WTC11 (cell line): ENCODE measurements around the gene ZDHHC18. TPM values are rescaled to one million over a fixed set of nuclear protein-coding genes. Genes with fewer than 3 reads are reported as not detected.
A peak's percentile ranks its signal among the peaks of the same experiment; 100 is the strongest.

ENCODE experiments used
- CBFB ChIP-seq: sonication (generic); formaldehyde crosslinking; IDR thresholded peaks from 2 replicates; pipeline ENCODE4 v1.8.1; 2022; ENCODE audit warnings: mild to moderate bottlenecking, low read depth, missing genetic modification reagents
- E2F1 ChIP-seq: sonication (generic); formaldehyde crosslinking; IDR thresholded peaks from 2 replicates; pipeline ENCODE4 v1.8.0; 2022; ENCODE audit warnings: mild to moderate bottlenecking, missing genetic modification reagents
- ETV6 ChIP-seq: sonication (generic); formaldehyde crosslinking; IDR thresholded peaks from 2 replicates; pipeline ENCODE4 v1.8.1; 2022; ENCODE audit warnings: mild to moderate bottlenecking, missing genetic modification reagents
- FOXP1 ChIP-seq: sonication (generic); formaldehyde crosslinking; IDR thresholded peaks from 2 replicates; pipeline ENCODE4 v1.8.0; 2022; ENCODE audit warnings: missing genetic modification reagents, mild to moderate bottlenecking, moderate library complexity, borderline replicate concordance
- FOXP4 ChIP-seq: sonication (generic); formaldehyde crosslinking; IDR thresholded peaks from 2 replicates; pipeline ENCODE4 v1.8.0; 2022; ENCODE audit warnings: mild to moderate bottlenecking, missing genetic modification reagents
- GTF2I ChIP-seq: fragments of 250-450 bp; sonication (Bioruptor Pico); conservative IDR thresholded peaks from 2 replicates; pipeline ENCODE4 v1.4.0; 2021; ENCODE audit warnings: mild to moderate bottlenecking
- KAT7 ChIP-seq: sonication (generic); formaldehyde crosslinking; IDR thresholded peaks from 2 replicates; pipeline ENCODE4 v1.8.1; 2023; ENCODE audit warnings: missing genetic modification reagents, mild to moderate bottlenecking, borderline replicate concordance
- MAX ChIP-seq: sonication (generic); formaldehyde crosslinking; IDR thresholded peaks from 2 replicates; pipeline ENCODE4 v1.8.0; 2022; ENCODE audit warnings: mild to moderate bottlenecking, missing genetic modification reagents
- NFYB ChIP-seq: sonication (generic); formaldehyde crosslinking; conservative IDR thresholded peaks from 2 replicates; pipeline ENCODE4 v1.8.0; 2022; ENCODE audit warnings: low read depth, missing genetic modification reagents
- NR1H2 ChIP-seq: sonication (generic); formaldehyde crosslinking; IDR thresholded peaks from 2 replicates; pipeline ENCODE4 v1.9.0; 2021; ENCODE audit warnings: mild to moderate bottlenecking, moderate library complexity, missing genetic modification reagents
- SMAD3 ChIP-seq: sonication (generic); formaldehyde crosslinking; IDR thresholded peaks from 2 replicates; pipeline ENCODE4 v1.8.0; 2022; ENCODE audit warnings: missing genetic modification reagents, mild to moderate bottlenecking, borderline replicate concordance
- STAT6 ChIP-seq: sonication (generic); formaldehyde crosslinking; conservative IDR thresholded peaks from 2 replicates; pipeline ENCODE4 v1.8.1; 2023; ENCODE audit warnings: mild to moderate bottlenecking, low read depth, missing genetic modification reagents, moderate library complexity
- USF2 ChIP-seq: sonication (generic); formaldehyde crosslinking; IDR thresholded peaks from 2 replicates; pipeline ENCODE4 v1.8.1; 2023; ENCODE audit warnings: mild to moderate bottlenecking, missing genetic modification reagents, moderate library complexity
- ZNF232 ChIP-seq: sonication (generic); formaldehyde crosslinking; IDR thresholded peaks from 2 replicates; pipeline ENCODE4 v1.8.0; 2022; ENCODE audit warnings: mild to moderate bottlenecking, missing genetic modification reagents
- ZNF317 ChIP-seq: sonication (generic); formaldehyde crosslinking; IDR thresholded peaks from 2 replicates; pipeline ENCODE4 v1.8.1; 2023; ENCODE audit warnings: low read depth, mild to moderate bottlenecking, moderate library complexity, missing genetic modification reagents, borderline replicate concordance
- total RNA-seq: library from RNA; stranded (reverse); gene quantifications from 3 replicates; pipeline ENCODE4 v1.2.3, GENCODE V29; 2021
- TF ChIP-seq, protein P1 (sequence below): sonication (generic); formaldehyde crosslinking; IDR thresholded peaks from 2 replicates; pipeline ENCODE4 v1.8.1; 2023; ENCODE audit warnings: mild to moderate bottlenecking, moderate library complexity, missing genetic modification reagents
- TF ChIP-seq, protein P2 (sequence below): sonication (generic); formaldehyde crosslinking; IDR thresholded peaks from 2 replicates; pipeline ENCODE4 v1.8.1; 2023; ENCODE audit warnings: mild to moderate bottlenecking, missing genetic modification reagents, borderline replicate concordance
- TF ChIP-seq, protein P3 (sequence below): sonication (generic); formaldehyde crosslinking; conservative IDR thresholded peaks from 2 replicates; pipeline ENCODE4 v1.8.1; 2022; ENCODE audit warnings: mild to moderate bottlenecking, missing genetic modification reagents
- TF ChIP-seq, protein P4 (sequence below): fragments of 250-450 bp; sonication (Bioruptor Pico); conservative IDR thresholded peaks from 2 replicates; pipeline ENCODE4 v1.9.0; 2021; ENCODE audit warnings: mild to moderate bottlenecking

ZDHHC18 gene
- total RNA-seq, 1 experiment from 2014 or later, result 26.5 TPM

- TF ChIP-seq FOXP4 (CRISPR knock-in tag) (peak; percentile 66; the same call in 1 of the 2 replicates), ZNF232 (CRISPR knock-in tag) (peak; percentile 38; the same call in 1 of the 2 replicates), NFYB (CRISPR knock-in tag) (no peak), STAT6 (CRISPR knock-in tag) (no peak), MAX (CRISPR knock-in tag) (peak; percentile 74), GTF2I (CRISPR knock-in tag) (peak; percentile 61; the same call in 1 of the 2 replicates), NR1H2 (CRISPR knock-in tag) (no peak), SMAD3 (peak; percentile 87), E2F1 (CRISPR knock-in tag) (no peak), FOXP1 (CRISPR knock-in tag) (peak; percentile 93), KAT7 (CRISPR knock-in tag) (peak; percentile 98; the same call in 1 of the 2 replicates), CBFB (no peak), USF2 (CRISPR knock-in tag) (0 out of 2 replicates have a peak, but pooled peaks have one; percentile 14), ZNF317 (CRISPR knock-in tag) (peak; percentile 63; the same call in 1 of the 2 replicates), ETV6 (peak; percentile 69; the same call in 1 of the 2 replicates)
- TF ChIP-seq, protein P1, sequence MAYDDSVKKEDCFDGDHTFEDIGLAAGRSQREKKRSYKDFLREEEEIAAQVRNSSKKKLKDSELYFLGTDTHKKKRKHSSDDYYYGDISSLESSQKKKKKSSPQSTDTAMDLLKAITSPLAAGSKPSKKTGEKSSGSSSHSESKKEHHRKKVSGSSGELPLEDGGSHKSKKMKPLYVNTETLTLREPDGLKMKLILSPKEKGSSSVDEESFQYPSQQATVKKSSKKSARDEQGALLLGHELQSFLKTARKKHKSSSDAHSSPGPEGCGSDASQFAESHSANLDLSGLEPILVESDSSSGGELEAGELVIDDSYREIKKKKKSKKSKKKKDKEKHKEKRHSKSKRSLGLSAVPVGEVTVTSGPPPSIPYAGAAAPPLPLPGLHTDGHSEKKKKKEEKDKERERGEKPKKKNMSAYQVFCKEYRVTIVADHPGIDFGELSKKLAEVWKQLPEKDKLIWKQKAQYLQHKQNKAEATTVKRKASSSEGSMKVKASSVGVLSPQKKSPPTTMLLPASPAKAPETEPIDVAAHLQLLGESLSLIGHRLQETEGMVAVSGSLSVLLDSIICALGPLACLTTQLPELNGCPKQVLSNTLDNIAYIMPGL (CRISPR knock-in tag), result peak; percentile 98
- TF ChIP-seq, protein P2, sequence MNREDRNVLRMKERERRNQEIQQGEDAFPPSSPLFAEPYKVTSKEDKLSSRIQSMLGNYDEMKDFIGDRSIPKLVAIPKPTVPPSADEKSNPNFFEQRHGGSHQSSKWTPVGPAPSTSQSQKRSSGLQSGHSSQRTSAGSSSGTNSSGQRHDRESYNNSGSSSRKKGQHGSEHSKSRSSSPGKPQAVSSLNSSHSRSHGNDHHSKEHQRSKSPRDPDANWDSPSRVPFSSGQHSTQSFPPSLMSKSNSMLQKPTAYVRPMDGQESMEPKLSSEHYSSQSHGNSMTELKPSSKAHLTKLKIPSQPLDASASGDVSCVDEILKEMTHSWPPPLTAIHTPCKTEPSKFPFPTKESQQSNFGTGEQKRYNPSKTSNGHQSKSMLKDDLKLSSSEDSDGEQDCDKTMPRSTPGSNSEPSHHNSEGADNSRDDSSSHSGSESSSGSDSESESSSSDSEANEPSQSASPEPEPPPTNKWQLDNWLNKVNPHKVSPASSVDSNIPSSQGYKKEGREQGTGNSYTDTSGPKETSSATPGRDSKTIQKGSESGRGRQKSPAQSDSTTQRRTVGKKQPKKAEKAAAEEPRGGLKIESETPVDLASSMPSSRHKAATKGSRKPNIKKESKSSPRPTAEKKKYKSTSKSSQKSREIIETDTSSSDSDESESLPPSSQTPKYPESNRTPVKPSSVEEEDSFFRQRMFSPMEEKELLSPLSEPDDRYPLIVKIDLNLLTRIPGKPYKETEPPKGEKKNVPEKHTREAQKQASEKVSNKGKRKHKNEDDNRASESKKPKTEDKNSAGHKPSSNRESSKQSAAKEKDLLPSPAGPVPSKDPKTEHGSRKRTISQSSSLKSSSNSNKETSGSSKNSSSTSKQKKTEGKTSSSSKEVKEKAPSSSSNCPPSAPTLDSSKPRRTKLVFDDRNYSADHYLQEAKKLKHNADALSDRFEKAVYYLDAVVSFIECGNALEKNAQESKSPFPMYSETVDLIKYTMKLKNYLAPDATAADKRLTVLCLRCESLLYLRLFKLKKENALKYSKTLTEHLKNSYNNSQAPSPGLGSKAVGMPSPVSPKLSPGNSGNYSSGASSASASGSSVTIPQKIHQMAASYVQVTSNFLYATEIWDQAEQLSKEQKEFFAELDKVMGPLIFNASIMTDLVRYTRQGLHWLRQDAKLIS (CRISPR knock-in tag), result peak; percentile 81; the same call in 1 of the 2 replicates
- TF ChIP-seq, protein P3, sequence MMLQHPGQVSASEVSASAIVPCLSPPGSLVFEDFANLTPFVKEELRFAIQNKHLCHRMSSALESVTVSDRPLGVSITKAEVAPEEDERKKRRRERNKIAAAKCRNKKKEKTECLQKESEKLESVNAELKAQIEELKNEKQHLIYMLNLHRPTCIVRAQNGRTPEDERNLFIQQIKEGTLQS (CRISPR knock-in tag), result 0 out of 2 replicates have a peak, but pooled peaks have one; percentile 18
- TF ChIP-seq, protein P4, sequence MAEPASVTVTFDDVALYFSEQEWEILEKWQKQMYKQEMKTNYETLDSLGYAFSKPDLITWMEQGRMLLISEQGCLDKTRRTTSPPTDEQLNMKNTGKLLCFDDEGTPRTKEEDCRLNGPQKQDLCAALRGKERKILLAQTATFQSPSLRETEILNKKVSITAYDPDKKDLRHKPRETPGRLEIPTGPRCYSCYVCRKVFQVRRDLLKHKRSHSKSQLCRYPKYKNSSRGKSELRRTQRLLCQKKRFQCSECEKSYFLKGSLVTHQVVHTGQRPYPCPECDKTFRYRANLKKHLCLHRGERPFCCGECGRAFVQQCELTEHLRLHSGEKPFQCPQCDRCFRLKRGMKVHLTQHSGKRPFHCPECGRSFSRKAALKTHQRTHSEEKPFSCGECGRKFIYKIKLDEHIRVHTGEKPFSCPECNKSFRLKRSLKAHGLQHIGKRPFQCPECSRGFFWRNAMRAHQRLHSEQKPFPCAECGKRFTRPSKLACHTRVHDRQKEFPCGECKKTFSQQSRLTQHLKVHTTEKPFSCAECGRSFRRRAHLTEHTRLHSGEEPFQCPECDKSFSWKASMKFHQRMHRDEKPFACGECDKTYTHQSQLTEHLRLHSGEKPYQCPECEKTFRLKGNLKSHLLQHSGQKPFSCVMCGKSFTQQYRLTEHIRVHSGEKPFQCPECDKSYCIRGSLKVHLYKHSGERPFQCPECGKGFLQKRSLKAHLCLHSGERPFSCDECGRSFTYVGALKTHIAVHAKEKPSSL (CRISPR knock-in tag), result no peak
Observed at GRCh38 chr1:26889551-26890466, 63.3 kb downstream of the ZDHHC18 start, which contains the start of gene GPN2 (continued).
